Fibroblast of villous mesenchyme (primary cell): ENCODE data around the gene ANKRD65. TPM values are rescaled to one million over a fixed set of nuclear protein-coding genes. Genes with fewer than 3 reads are reported as not detected.

Experiments
- DNase-seq: peaks from one replicate; pipeline ENCODE4 v3.0.0-alpha.2; 2010; ENCODE audit warnings: low read depth
- H3K4me3 ChIP-seq: 2 replicates; pipeline ENCODE4 v1.5.1; 2011; ENCODE audit warnings: low read depth, mild to moderate bottlenecking, low read length
- total RNA-seq: library from RNA; depleted of rRNA; stranded (reverse); fragments of >200 nt; gene quantifications from 2 replicates; pipeline ENCODE4 v1.2.3, GENCODE V29; 2012
- TF ChIP-seq, protein P1 (sequence below): IDR thresholded peaks from 2 replicates; pipeline ENCODE4 v1.5.1; 2012; ENCODE audit warnings: low read depth, mild to moderate bottlenecking, low read length; ENCODE audit not compliant: insufficient read depth

The ANKRD65 gene
- total RNA-seq, 1 donor = 0.43 TPM

- no peak for DNase-seq
- TF ChIP-seq, protein P1, sequence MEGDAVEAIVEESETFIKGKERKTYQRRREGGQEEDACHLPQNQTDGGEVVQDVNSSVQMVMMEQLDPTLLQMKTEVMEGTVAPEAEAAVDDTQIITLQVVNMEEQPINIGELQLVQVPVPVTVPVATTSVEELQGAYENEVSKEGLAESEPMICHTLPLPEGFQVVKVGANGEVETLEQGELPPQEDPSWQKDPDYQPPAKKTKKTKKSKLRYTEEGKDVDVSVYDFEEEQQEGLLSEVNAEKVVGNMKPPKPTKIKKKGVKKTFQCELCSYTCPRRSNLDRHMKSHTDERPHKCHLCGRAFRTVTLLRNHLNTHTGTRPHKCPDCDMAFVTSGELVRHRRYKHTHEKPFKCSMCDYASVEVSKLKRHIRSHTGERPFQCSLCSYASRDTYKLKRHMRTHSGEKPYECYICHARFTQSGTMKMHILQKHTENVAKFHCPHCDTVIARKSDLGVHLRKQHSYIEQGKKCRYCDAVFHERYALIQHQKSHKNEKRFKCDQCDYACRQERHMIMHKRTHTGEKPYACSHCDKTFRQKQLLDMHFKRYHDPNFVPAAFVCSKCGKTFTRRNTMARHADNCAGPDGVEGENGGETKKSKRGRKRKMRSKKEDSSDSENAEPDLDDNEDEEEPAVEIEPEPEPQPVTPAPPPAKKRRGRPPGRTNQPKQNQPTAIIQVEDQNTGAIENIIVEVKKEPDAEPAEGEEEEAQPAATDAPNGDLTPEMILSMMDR = no peak
- H3K4me3 ChIP-seq = no peak overlapping the region
Observed at GRCh38 chr1:1425753-1426495, 4.8 kb upstream of the ANKRD65 start.

GRCh38 chr1:1425426-1425752 is 4.3 kb upstream of the ANKRD65 start:
- TF ChIP-seq, protein P1 = no peak
- H3K4me3 ChIP-seq = no peak overlapping the region
- DNase-seq = no peak

DNA sequence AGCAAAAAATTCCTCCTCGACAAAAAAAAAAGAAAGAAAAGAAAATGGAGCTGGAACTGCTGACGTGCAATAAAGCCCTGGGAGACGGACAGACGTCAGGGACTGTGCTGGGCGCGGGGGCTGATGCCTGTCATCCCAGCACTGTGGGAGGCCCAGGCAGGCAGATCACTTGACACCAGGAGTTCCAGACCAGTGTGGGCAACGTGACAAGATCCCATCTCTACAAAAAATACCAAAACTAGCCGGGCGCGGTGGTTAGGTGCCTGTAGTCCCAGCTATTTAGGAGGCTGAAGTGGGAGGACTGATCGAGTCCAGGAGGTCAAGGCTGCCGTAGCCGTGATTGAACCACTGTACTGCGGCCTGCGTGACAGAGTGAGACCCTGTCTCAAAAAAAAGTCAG is 3.6 kb upstream of the ANKRD65 start:
- TF ChIP-seq, protein P1 = no peak
- H3K4me3 ChIP-seq = no peak overlapping the region
- DNase-seq = no peak

GRCh38 chr1:1423245-1423597 is 2.1 kb upstream of the ANKRD65 start:
- TF ChIP-seq, protein P1 = no peak
- DNase-seq = no peak
- H3K4me3 ChIP-seq = no peak overlapping the region

DNA sequence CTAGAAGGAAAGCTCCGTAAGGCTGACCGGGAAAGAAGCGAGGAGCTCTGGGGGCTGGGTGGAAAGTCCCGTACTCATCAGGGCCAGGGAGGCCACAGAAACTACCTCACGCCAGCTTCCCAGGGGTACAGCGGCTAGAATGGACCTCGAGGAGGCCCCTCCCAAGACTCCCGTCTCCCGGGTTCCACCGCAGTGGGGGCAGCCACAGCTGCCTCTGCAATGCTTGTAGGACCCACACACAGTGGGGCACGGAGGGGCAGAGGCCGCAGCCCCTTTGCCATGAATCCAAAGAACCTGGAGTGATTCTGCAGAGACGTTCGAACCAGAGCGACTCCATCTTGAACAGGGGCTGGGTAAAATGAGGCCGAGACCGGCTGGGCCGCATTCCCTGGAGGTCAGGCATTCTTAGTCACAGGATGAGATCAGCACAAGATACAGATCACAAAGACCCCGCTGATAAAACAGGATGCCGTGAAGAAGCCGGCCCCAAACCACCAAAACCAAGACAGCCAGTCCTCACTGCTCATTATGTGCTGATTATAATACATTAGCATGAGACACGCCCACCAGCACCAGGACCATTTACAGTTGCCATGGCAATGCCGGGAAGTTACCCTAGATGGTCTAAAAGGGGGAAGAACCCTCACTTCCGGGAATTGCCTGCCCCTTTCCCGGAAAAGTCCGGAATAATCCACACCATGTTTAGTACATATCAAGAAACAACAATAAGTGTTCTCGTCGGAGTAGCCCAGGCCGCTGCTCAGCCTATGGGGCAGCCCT is 1.6 kb upstream of the ANKRD65 start:
- DNase-seq = no peak
- TF ChIP-seq, protein P1 = no peak
- H3K4me3 ChIP-seq = no peak overlapping the region

- TF ChIP-seq, protein P1 = no peak
- DNase-seq = no peak
- H3K4me3 ChIP-seq = no peak overlapping the region
Observed at GRCh38 chr1:1421907-1422464, 910 bp upstream of the ANKRD65 start.
